ENCODE measurements around the gene OSBPL10.

DNA sequence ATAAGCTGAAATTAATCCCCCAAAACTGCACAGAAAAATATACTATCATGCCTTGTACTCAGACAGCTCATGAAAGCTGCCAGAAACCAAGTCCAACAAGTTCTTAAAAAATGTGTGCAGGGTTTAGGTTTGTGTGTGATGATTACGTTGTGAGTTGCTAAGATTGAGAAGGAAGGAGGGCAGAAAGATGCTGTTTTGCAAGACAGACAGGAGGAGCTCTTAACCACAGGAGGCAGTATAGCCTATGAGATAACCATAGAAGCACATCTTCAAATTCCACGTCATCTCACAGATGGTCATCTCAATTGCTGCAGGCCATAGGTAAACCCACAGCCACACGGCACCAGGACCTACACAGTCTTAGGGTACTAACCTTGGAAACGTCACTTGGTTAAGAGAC is 256.4 kb downstream of the OSBPL10 start:
- no peak for TF ChIP-seq TAF1 (IDR thresholded peaks at IDR 0.05; ENCODE audit: low read depth, low read length)
- peak; percentile 68 to 70 for TF ChIP-seq RAD21 (IDR thresholded peaks at IDR 0.05 in 1 of 2, conservative IDR thresholded peaks at IDR 0.05 in 1 of 2; ENCODE audit: low read depth in 2 of 2, low read length in 2 of 2)
- no peak for TF ChIP-seq EGR1 (IDR thresholded peaks at IDR 0.05; ENCODE audit: borderline replicate concordance, low read depth, low read length)
- TF ChIP-seq, protein P1, sequence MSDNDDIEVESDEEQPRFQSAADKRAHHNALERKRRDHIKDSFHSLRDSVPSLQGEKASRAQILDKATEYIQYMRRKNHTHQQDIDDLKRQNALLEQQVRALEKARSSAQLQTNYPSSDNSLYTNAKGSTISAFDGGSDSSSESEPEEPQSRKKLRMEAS (IDR thresholded peaks at IDR 0.05), result no peak
- TF ChIP-seq ZNF274 (IDR thresholded peaks at IDR 0.05; ENCODE audit: borderline replicate concordance, extremely low read depth, low read length), result no peak
- TF ChIP-seq, protein P2, sequence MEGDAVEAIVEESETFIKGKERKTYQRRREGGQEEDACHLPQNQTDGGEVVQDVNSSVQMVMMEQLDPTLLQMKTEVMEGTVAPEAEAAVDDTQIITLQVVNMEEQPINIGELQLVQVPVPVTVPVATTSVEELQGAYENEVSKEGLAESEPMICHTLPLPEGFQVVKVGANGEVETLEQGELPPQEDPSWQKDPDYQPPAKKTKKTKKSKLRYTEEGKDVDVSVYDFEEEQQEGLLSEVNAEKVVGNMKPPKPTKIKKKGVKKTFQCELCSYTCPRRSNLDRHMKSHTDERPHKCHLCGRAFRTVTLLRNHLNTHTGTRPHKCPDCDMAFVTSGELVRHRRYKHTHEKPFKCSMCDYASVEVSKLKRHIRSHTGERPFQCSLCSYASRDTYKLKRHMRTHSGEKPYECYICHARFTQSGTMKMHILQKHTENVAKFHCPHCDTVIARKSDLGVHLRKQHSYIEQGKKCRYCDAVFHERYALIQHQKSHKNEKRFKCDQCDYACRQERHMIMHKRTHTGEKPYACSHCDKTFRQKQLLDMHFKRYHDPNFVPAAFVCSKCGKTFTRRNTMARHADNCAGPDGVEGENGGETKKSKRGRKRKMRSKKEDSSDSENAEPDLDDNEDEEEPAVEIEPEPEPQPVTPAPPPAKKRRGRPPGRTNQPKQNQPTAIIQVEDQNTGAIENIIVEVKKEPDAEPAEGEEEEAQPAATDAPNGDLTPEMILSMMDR (IDR thresholded peaks at IDR 0.05; ENCODE audit: control extremely low read depth in 1 of 3, insufficient read depth in 1 of 3, low read depth in 1 of 3, low read length in 3 of 3), result peak in 2 of 3 experiments; percentile 12 to 61; a peak in 2 of 4 replicates
- no peak for TF ChIP-seq RNF2 (IDR thresholded peaks at IDR 0.05; ENCODE audit: borderline replicate concordance, low read depth, low read length, missing control alignments, poor library complexity, severe bottlenecking)
- TF ChIP-seq, protein P3, sequence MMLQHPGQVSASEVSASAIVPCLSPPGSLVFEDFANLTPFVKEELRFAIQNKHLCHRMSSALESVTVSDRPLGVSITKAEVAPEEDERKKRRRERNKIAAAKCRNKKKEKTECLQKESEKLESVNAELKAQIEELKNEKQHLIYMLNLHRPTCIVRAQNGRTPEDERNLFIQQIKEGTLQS (IDR thresholded peaks at IDR 0.05; ENCODE audit: insufficient read depth, low read depth, low read length), result no peak
- TF ChIP-seq POLR2AphosphoS5 (IDR thresholded peaks at IDR 0.05; ENCODE audit: low read depth, low read length), result no peak
- TF ChIP-seq PHF8 (conservative IDR thresholded peaks at IDR 0.05; ENCODE audit: low read depth, low read length), result no peak
- no peak for TF ChIP-seq BRCA1 (IDR thresholded peaks at IDR 0.05; ENCODE audit: low read depth, low read length)
- TF ChIP-seq CEBPB (IDR thresholded peaks at IDR 0.05; ENCODE audit: low read depth, low read length), result no peak
